GM21447 (cell line): ENCODE data around the gene C15orf61.

Experiments
- ATAC-seq: cut with Tn5 transposase; IDR thresholded peaks from one replicate; pipeline ENCODE4 v1.9.1; 2021; ENCODE audit not compliant: unreplicated experiment

Gene C15orf61

DNA sequence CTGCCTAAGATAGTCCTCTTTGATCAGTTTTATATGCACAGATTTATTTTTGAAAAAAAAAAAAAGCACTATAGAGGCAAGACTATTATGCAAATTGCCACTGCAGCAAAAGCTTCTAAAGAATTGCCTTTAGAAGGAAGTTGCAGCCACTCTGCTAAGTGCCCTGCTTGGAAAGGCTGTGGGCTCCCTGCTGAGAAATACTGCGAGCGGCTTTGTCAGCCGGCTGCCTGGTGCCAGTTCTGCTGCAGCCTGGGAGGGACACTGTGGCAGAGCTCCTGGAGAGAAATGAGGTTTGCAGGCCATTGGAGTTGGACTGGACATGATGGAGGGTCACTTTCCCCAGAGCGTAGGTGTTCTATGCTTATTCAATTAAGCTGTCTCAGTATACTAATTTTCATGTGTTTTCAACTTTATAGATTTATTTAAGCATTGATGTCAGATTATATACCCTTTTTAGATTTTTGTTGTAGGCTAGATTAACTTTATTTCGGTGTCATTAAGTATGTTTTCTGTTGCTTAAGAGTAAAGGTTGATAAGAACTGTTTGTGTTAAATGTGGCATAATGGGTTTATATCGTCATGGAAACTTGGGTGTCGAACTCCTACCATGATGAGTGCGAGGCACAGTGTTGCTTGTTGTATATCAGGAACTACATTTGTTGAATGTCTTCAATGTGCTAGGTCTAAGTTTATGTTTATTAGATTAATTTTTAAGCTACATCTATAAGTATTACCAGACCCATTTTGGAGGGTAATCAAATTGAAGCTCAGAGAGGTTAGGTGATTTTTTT lies 28.1 kb downstream of the C15orf61 start:
- ATAC-seq = no peak

DNA sequence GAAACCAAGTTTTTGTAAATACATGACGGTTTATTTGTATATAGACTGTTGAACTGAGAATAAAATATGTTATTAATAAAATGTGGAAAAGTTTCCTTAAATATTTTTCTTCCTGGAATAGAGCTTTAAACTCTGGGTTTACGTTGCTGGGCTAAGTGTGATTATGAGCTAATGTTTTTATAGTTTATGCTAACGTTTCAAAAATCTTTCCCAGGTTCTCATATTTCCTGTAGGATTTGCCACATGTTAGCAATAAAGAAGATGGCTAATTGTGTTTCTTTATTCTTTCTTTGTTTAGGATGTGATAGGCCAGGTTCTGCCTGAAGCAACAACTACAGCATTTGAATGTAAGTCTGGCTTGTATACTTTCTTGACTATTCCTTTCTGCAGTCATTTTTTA lies 28.8 kb downstream of the C15orf61 start:
- ATAC-seq = no peak

DNA sequence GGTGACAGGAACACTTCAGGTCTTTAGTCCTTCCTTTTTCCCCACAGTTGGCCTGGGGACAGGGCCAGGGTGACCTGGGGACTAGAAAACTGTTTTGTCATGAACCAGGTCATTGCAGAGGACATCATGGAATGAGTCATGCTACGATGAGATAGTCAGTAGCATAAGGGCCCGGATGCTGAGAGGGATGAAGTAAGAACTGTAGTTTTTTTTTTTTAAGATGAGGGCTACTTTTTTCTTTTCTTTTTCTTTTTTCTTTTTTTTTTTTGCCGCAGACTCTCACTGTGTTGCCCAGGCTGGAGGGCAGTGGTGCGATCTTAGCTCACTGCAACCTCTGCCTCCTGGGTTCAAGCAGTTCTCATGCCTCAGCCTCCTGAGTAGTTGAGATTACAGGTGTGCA lies 29.6 kb downstream of the C15orf61 start:
- ATAC-seq = no peak

- ATAC-seq = no peak
Measured at GRCh38 chr15:67551207-67551743, 30.3 kb downstream of the C15orf61 start.

- no peak for ATAC-seq
Measured at GRCh38 chr15:67554580-67554979, 33.6 kb downstream of the C15orf61 start.

- ATAC-seq = no peak
Measured at GRCh38 chr15:67556976-67557570, 36.1 kb downstream of the C15orf61 start.

DNA sequence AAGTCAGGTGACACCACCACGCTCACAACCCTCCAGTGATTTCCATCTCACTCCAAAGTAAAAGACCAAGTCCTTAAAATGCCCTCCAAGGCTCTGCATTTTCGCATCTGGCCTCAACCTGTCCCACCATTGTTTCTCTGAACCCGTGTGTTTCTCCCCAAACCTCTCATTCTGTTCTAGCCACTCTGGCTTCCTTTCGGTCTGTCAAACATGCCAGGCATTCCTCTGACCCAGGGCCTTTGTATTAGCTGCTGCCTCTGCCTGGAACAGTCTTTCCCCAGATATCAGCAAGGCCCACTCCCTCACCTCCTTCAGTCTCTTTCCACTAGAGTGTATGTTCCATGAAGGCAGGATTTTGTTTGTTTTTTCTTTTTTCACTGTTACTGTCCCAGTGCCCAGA lies 37.6 kb downstream of the C15orf61 start:
- ATAC-seq = no peak

- no peak for ATAC-seq
Measured at GRCh38 chr15:67559158-67559557, 38.2 kb downstream of the C15orf61 start.

- ATAC-seq = no peak
Measured at GRCh38 chr15:67559576-67559975, 38.6 kb downstream of the C15orf61 start.

GRCh38 chr15:67560320-67560719 lies 39.4 kb downstream of the C15orf61 start:
- ATAC-seq = no peak

DNA sequence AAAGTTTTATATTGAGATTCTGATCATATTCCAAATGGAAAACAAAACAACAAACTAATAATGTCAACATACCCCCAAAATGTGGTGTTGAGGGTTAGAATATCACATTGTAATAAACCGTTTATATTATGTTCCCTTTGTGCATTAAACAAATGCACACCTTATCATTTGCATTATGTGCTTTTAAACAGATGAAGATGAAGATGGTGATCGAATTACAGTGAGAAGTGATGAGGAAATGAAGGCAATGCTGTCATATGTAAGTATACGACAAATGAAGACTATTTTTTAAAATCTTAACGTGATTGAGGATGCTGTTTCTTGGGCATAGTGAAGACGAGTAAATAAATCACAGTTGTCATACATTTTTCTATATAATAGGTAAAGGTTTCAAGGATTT lies 42.2 kb downstream of the C15orf61 start:
- no peak for ATAC-seq

GRCh38 chr15:67564021-67564967 lies 43.4 kb downstream of the C15orf61 start:
- ATAC-seq = peak; percentile 92

- ATAC-seq = peak; percentile 23
Measured at GRCh38 chr15:67564968-67565345, 44.0 kb downstream of the C15orf61 start.

GRCh38 chr15:67569668-67570067 lies 48.7 kb downstream of the C15orf61 start:
- ATAC-seq = no peak

DNA sequence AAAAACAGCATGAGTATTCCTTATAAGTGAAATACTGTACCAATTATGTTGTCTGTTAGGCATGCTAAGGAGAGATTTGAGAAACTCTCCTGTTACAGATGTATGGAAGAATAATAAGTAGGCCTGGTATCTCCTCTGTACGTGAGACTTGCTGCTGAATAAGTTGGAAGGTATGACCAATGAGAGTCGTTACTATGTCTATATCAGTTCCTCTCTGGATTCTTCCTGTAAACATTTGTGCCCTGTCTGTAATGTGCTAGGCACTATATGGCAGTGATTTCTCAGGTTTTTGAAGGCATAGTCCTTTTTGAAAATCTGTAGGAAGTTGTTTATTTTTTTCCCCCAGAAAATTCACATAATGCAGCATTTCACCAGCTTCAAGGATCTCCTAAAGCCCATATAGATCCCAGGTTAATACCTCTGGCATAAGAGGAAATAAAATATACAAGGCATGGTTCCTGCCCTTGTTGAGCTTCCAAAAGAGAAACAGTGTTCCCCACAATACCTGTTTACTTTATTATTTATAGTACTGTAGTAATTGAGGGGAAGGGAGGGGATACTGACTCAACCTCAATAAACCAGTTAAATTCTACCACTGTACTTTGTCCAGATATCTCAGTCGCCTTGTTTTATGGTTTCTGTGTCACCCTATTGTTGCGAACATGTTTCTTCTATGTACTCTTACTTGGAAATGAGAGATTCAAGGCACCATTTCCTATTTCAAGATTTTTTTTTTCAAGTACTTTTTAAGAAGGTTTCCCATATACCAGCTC lies 50.1 kb downstream of the C15orf61 start:
- no peak for ATAC-seq

- no peak for ATAC-seq
Measured at GRCh38 chr15:67571648-67572415, 50.9 kb downstream of the C15orf61 start.

GRCh38 chr15:67573194-67573593 lies 52.3 kb downstream of the C15orf61 start:
- no peak for ATAC-seq

GRCh38 chr15:67575039-67575502 lies 54.1 kb downstream of the C15orf61 start:
- no peak for ATAC-seq

- no peak for ATAC-seq
Measured at GRCh38 chr15:67578020-67578600, 57.2 kb downstream of the C15orf61 start.
